Nephron progenitor cell (in vitro differentiated cells): ENCODE measurements around the gene CDC42EP4.

Experiments
- DNase-seq: peaks from one replicate; pipeline ENCODE4 v3.0.0; 2021
- H3K27ac Mint-ChIP-seq: 2 replicates; pipeline ENCODE4 v1.8.0; 2021; ENCODE audit warnings: mild to moderate bottlenecking, moderate library complexity, mixed read lengths
- H3K27me3 Mint-ChIP-seq: 2 replicates; pipeline ENCODE4 v1.8.0; 2021; ENCODE audit warnings: mild to moderate bottlenecking, low read depth, mixed read lengths; ENCODE audit not compliant: poor library complexity
- H3K36me3 Mint-ChIP-seq: 2 replicates; pipeline ENCODE4 v1.8.0; 2021; ENCODE audit warnings: low read depth, mixed read lengths
- H3K4me1 Mint-ChIP-seq: 2 replicates; pipeline ENCODE4 v1.8.0; 2021; ENCODE audit warnings: mixed read lengths
- H3K4me3 Mint-ChIP-seq: 2 replicates; pipeline ENCODE4 v1.8.0; 2021; ENCODE audit warnings: mild to moderate bottlenecking, moderate library complexity, mixed read lengths
- H3K9me3 Mint-ChIP-seq: 2 replicates; pipeline ENCODE4 v1.8.0; 2021; ENCODE audit warnings: mild to moderate bottlenecking, moderate library complexity, mixed read lengths
- CTCF ChIP-seq: fragments of 200-600 bp; sonication (generic); IDR thresholded peaks from 2 replicates; pipeline ENCODE4 v1.5.0; 2021; ENCODE audit warnings: antibody characterized with exemption

Gene CDC42EP4

GRCh38 chr17:73240561-73240960 lies 71.2 kb downstream of the CDC42EP4 start:
- H3K4me3 Mint-ChIP-seq, result no peak overlapping the region
- TF ChIP-seq CTCF, result no peak
- H3K27ac Mint-ChIP-seq, result no peak overlapping the region
- no peak for DNase-seq
- H3K27me3 Mint-ChIP-seq, result no peaks in the 10 kb centered on the region
- H3K36me3 Mint-ChIP-seq, result peaks cover 60% of the 10 kb centered on the region
- no peaks in the 10 kb centered on the region for H3K9me3 Mint-ChIP-seq
- peaks cover 34% of the 10 kb centered on the region for H3K4me1 Mint-ChIP-seq

GRCh38 chr17:73237714-73238113 lies 74.1 kb downstream of the CDC42EP4 start:
- Mint-ChIP-seq H3K27me3 (no peaks in the 10 kb centered on the region), H3K4me3 (no peak overlapping the region), H3K36me3 (peaks cover 53% of the 10 kb centered on the region), H3K9me3 (no peaks in the 10 kb centered on the region), H3K27ac (no peak overlapping the region), H3K4me1 (peaks cover 50% of the 10 kb centered on the region)
- DNase-seq, result no peak
- TF ChIP-seq CTCF, result no peak

GRCh38 chr17:73234736-73235135 lies 77.1 kb downstream of the CDC42EP4 start:
- no peaks in the 10 kb centered on the region for H3K9me3 Mint-ChIP-seq
- TF ChIP-seq CTCF, result no peak
- peaks cover 34% of the 10 kb centered on the region for H3K36me3 Mint-ChIP-seq
- DNase-seq, result no peak
- no peaks in the 10 kb centered on the region for H3K27me3 Mint-ChIP-seq
- H3K4me3 Mint-ChIP-seq, result no peak overlapping the region
- H3K4me1 Mint-ChIP-seq, result peaks cover 64% of the 10 kb centered on the region
- H3K27ac Mint-ChIP-seq, result no peak overlapping the region
